Neural crest cell (in vitro differentiated cells): ENCODE measurements around the gene TRAP1. TPM values are rescaled to one million over a fixed set of nuclear protein-coding genes. Genes with fewer than 3 reads are reported as not detected.
"Not testable (repeated sequence)": the region's sequence is repeated elsewhere in the genome, so short reads cannot be mapped to it uniquely, and the experiment has no call there.

ENCODE experiments used
- DNase-seq: peaks from one replicate; pipeline ENCODE4 v3.0.0; 2021; ENCODE audit warnings: low read depth, mixed read lengths, low spot score
- H3K27ac Mint-ChIP-seq: one replicate; pipeline ENCODE4 v1.8.0; 2021; ENCODE audit warnings: mild to moderate bottlenecking, mixed read lengths; ENCODE audit not compliant: unreplicated experiment
- H3K27me3 Mint-ChIP-seq: 2 replicates; pipeline ENCODE4 v1.8.0; 2021; ENCODE audit warnings: low read depth, mild to moderate bottlenecking, mixed read lengths
- H3K36me3 Mint-ChIP-seq: 2 replicates; pipeline ENCODE4 v1.8.0; 2021; ENCODE audit warnings: low read depth, mild to moderate bottlenecking, mixed read lengths
- H3K4me1 Mint-ChIP-seq: 2 replicates; pipeline ENCODE4 v1.8.0; 2021; ENCODE audit warnings: mixed read lengths
- H3K4me3 Mint-ChIP-seq: one replicate; pipeline ENCODE4 v1.8.0; 2021; ENCODE audit warnings: mild to moderate bottlenecking, mixed read lengths
- H3K9me3 Mint-ChIP-seq: 2 replicates; pipeline ENCODE4 v1.8.0; 2021; ENCODE audit warnings: mixed read lengths
- total RNA-seq: library from RNA; stranded (reverse); gene quantifications from 2 replicates; pipeline ENCODE4 v1.2.1, GENCODE V29; 2021
- TF ChIP-seq, protein P1 (sequence below): fragments of 200-600 bp; sonication (generic); conservative IDR thresholded peaks from 2 replicates; pipeline ENCODE4 v1.5.0; 2021; ENCODE audit warnings: antibody characterized with exemption, mild to moderate bottlenecking

Gene TRAP1
- total RNA-seq, 1 donor from 2014 or later: 152 TPM

DNA sequence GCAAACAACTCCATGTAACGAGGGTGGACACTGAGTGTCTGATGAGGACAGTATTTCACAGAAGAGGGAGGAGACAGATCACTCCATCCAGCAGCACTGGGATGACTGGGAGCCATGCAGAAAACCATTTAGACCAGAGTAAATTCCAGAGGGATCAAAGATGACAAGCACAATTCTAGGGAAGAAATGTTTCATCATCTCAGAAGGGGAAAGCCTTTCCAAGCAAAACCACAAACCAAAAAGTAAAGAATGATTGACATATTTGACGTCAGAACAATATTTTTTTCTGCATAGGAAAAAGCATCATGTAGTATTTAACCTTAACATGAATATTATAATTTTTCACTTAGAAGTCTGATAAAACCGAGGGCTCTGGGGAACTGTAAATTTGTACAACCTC lies 58.1 kb downstream of the TRAP1 start:
- no peak for DNase-seq
- peaks cover 3% of the 10 kb centered on the region for H3K36me3 Mint-ChIP-seq
- peaks cover 5% of the 10 kb centered on the region for H3K4me1 Mint-ChIP-seq
- H3K9me3 Mint-ChIP-seq: no peaks in the 10 kb centered on the region
- peak overlapping the region; percentile 44 for H3K4me3 Mint-ChIP-seq
- no peak overlapping the region for H3K27ac Mint-ChIP-seq
- TF ChIP-seq, protein P1, sequence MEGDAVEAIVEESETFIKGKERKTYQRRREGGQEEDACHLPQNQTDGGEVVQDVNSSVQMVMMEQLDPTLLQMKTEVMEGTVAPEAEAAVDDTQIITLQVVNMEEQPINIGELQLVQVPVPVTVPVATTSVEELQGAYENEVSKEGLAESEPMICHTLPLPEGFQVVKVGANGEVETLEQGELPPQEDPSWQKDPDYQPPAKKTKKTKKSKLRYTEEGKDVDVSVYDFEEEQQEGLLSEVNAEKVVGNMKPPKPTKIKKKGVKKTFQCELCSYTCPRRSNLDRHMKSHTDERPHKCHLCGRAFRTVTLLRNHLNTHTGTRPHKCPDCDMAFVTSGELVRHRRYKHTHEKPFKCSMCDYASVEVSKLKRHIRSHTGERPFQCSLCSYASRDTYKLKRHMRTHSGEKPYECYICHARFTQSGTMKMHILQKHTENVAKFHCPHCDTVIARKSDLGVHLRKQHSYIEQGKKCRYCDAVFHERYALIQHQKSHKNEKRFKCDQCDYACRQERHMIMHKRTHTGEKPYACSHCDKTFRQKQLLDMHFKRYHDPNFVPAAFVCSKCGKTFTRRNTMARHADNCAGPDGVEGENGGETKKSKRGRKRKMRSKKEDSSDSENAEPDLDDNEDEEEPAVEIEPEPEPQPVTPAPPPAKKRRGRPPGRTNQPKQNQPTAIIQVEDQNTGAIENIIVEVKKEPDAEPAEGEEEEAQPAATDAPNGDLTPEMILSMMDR: no peak
- no peaks in the 10 kb centered on the region for H3K27me3 Mint-ChIP-seq

- TF ChIP-seq, protein P1: no peak
- Mint-ChIP-seq H3K9me3 (no peaks in the 10 kb centered on the region), H3K36me3 (peaks cover 5% of the 10 kb centered on the region), H3K27me3 (no peaks in the 10 kb centered on the region), H3K27ac (no peak overlapping the region), H3K4me1 (peaks cover 9% of the 10 kb centered on the region), H3K4me3 (no peak overlapping the region)
- DNase-seq: no peak
Observed at GRCh38 chr16:3656491-3657468, 60.5 kb downstream of the TRAP1 start.

DNA sequence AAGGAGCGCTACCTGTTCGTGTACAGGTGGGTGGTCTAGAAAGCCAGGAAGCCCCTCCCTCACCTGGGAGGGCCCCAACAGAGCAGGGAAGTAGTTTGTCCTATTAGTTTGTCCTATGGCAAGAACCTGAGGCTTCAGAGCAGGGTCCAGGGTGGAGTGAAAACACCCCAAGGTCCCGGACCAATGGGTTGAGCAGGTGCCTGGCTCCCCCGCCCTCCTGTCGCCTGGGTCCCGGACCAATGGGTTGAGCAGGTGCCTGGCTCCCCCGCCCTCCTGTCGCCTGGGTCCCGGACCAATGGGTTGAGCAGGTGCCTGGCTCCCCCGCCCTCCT lies 61.2 kb downstream of the TRAP1 start:
- H3K36me3 Mint-ChIP-seq, DNase-seq: not testable (repeated sequence)

DNA sequence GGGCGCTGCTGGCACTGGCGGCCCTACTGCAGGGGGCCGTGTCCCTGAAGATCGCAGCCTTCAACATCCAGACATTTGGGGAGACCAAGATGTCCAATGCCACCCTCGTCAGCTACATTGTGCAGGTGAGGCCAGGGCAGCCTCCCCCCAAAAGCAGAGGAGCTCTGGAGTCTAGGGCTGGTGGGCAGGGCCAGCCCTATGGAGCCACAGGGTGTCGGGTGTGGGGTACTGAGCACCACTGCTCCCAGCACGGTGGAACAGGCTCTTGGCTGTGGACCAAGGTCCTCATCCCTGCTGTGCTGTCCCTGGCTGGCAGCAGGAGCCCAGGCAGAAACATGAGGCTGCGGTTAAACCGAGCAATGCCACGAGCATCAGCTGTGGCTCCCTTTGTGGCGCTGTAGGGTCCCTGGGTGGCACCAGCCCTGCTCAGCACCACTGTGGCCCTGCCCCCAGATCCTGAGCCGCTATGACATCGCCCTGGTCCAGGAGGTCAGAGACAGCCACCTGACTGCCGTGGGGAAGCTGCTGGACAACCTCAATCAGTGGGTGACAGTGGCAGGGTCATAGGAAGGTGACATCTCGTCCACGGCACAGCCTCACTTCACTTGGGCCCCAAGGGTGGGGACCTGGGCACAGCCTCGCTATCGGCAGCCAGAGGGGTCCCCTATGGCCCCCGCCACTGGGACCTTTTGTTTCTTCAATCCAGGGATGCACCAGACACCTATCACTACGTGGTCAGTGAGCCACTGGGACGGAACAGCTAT lies 61.7 kb downstream of the TRAP1 start:
- Mint-ChIP-seq H3K4me1 (peaks cover 9% of the 10 kb centered on the region), H3K27ac (no peak overlapping the region), H3K9me3 (no peaks in the 10 kb centered on the region), H3K4me3 (no peak overlapping the region), H3K36me3 (peaks cover 5% of the 10 kb centered on the region), H3K27me3 (no peaks in the 10 kb centered on the region)
- no peak for DNase-seq
- TF ChIP-seq, protein P1: no peak

More for the DNA sequence above, 61.2 kb downstream of the TRAP1 start:
- not testable (repeated sequence) for H3K9me3 Mint-ChIP-seq, H3K27me3 Mint-ChIP-seq, H3K4me3 Mint-ChIP-seq, H3K27ac Mint-ChIP-seq, H3K4me1 Mint-ChIP-seq

DNA sequence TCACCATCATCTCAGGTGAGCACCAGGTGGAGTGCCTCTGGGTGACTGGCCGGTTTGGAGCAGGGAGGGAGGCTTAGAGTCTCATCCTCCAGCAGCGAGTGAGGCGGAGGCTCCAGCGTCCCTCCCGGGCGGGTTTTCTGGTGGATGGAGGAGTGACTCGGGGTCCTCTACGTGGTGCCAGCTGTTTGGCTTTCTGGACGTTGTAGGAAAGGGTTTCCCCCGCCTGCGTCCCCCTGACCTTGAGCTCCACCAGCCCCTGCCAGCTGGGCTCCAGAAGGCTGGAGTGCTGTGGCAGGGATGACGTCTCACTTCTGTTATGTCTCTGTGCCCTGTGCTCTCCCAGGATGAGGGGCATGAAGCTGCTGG lies 62.3 kb downstream of the TRAP1 start:
- Mint-ChIP-seq H3K27me3 (no peaks in the 10 kb centered on the region), H3K9me3 (no peaks in the 10 kb centered on the region), H3K36me3 (peaks cover 5% of the 10 kb centered on the region), H3K27ac (no peak overlapping the region), H3K4me1 (peaks cover 9% of the 10 kb centered on the region), H3K4me3 (no peak overlapping the region)
- TF ChIP-seq, protein P1: no peak
- no peak for DNase-seq
